Activated CD4-positive, alpha-beta T cell treated with anti-CD3 and anti-CD28 coated beads for 4 hours (primary cell): ENCODE measurements around the gene ZNF862.

Source experiments
- DNase-seq, 2 donors: peaks; one replicate each; pipeline ENCODE4 v3.0.0-alpha.2; 2020

Gene ZNF862

DNA sequence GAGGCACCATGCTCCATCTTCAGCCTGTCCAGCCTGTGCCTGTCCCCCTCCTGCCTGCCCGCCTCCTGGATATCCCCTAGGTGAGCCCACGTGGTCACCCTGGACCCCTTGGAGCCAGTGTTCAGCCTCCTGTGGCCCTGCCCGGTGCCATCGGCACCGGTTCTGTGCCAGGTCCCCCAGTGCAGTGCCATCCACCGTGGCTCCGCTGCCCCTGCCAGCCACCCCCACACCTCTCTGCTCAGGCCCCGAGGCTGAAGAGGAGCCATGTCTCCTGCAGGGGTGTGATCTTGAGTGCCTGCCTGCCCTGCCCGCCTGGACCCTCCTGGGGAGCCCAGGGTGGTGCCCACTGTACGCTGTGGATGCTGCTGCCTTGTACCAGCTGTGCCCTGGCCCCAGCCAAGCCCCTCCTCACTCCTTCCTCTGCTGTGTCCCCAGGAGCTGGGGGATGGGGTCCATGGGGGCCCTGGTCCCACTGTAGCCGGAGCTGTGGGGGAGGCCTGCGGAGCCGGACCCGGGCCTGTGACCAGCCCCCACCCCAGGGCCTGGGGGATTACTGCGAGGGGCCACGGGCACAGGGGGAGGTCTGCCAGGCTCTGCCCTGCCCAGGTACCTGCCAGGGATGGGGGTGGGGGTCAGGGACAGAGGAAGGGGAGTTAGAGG, 26.2 kb upstream of the ZNF862 start:
- DNase-seq, result no peak

GRCh38 chr7:149813254-149814035, 24.7 kb upstream of the ZNF862 start:
- DNase-seq, result no peak

GRCh38 chr7:149814494-149814893, 23.7 kb upstream of the ZNF862 start:
- DNase-seq, result no peak

- DNase-seq, result no peak
Observed at GRCh38 chr7:149815121-149815520, 23.1 kb upstream of the ZNF862 start.

DNA sequence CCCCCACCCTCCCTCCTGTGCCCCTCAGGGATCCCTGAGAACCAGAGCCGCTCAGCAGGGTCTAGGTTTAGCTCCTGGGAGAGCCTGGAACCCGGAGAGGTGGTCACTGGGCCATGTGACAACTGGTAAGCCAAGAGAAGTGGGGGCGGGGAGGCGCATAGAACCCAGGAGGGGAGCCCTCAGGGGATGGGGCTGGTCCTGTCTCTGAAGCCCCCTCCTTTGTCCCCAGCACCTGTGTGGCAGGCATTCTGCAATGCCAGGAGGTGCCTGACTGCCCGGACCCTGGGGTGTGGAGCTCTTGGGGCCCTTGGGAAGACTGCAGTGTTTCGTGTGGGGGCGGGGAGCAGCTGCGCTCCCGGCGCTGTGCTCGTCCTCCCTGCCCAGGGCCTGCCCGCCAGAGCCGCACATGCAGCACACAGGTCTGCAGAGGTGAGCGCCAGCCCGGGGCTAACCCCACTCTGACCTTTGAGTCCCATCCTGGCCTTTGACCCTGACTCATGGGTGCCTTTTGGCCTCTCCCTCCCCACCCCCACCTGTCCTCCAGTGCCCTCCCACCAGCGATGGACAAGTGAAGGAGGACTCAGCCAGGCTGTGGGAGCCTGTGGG, 22.4 kb upstream of the ZNF862 start:
- no peak for DNase-seq

DNA sequence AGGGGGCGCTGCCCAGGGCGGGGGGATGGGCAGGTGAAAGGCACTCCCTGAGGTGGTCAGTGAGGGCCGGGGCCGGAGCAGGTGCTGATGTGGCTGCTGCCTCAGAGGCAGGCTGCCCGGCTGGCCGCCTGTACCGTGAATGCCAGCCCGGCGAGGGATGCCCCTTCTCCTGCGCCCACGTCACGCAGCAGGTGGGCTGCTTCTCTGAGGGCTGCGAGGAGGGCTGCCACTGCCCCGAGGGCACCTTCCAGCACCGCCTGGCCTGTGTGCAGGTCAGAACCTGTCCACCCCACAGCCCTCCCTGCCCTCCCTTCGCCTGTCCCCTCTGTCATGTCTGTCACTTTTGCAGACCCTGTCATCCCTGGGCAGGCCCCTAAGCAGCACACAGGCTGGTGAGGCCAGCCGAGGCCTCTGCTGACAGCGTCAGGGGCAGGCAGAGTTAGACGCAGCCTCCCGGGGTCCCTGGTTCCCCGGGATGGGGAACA, 21.9 kb upstream of the ZNF862 start:
- no peak for DNase-seq

- no peak for DNase-seq
Observed at GRCh38 chr7:149816794-149817193, 21.4 kb upstream of the ZNF862 start.

DNA sequence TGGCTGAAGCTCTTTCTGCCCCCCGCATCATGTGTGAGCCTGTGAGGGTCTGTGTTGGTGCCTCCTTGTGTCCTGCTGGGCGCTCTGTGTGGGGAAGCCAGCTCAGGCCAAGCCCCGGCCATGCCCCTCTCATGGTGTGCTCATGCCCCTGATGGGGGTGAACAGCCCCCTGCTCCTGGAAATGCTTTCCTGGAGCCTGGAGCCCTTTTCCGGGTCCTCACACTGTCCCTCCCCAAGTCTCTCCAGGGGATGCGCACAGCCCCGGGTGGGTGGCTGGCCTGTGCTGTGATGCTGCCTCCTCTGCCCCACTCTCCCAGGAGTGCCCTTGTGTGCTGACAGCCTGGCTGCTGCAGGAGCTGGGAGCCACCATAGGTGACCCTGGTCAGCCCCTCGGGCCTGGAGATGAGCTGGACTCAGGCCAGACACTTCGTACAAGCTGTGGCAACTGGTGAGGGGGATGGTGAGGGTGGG, 20.8 kb upstream of the ZNF862 start:
- no peak for DNase-seq

DNA sequence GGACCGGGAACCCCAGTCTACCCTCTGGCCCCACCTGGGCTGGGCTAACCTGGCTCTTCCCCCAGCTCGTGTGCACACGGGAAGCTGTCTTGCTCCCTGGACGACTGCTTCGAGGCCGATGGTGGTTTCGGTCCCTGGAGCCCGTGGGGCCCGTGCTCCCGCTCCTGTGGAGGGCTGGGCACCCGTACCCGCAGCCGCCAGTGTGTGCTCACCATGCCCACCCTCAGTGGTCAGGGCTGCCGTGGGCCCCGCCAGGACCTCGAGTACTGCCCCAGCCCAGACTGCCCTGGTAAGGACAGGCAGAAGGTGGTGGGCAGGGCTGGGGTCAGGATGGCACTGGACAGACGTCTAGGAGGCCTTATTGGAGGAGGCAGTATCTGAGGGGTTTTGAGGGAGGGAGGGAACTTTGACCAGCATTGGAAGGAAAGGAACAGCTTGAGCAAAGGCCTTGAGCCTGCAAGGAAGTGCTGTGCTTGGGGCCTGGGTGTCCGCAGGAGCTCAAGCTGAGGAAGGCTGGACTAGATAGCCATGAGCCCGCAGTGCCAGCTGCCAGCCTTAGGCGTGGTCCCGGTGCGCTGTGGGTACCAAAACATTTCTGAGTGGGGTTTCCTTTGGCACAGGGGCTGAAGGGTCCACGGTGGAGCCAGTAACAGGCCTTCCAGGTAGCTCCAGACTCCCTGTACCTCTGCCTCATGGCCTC, 20.2 kb upstream of the ZNF862 start:
- DNase-seq, result no peak

- DNase-seq, result no peak
Observed at GRCh38 chr7:149818536-149818840, 19.7 kb upstream of the ZNF862 start.

GRCh38 chr7:149819141-149819960, 18.8 kb upstream of the ZNF862 start:
- DNase-seq, result no peak

DNA sequence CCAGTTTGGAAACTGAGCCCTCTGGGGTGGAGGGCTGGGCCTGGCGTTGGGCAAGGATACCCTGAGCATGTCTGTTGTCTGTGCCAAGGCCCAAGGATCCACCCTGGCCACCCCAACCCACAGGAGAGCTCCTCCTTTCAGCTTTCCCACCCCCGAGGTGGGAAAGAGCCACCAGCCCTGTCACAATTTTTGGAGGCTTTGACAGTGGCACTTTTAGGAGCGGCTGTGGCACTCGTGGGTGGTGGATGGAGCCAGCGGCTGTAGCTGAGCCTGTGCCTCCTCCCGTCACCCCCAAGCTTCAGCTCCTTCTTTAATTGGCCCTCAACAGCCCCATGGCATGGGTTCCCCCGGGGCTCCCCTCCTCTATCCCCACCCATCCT, 18.2 kb upstream of the ZNF862 start:
- DNase-seq, result no peak

DNA sequence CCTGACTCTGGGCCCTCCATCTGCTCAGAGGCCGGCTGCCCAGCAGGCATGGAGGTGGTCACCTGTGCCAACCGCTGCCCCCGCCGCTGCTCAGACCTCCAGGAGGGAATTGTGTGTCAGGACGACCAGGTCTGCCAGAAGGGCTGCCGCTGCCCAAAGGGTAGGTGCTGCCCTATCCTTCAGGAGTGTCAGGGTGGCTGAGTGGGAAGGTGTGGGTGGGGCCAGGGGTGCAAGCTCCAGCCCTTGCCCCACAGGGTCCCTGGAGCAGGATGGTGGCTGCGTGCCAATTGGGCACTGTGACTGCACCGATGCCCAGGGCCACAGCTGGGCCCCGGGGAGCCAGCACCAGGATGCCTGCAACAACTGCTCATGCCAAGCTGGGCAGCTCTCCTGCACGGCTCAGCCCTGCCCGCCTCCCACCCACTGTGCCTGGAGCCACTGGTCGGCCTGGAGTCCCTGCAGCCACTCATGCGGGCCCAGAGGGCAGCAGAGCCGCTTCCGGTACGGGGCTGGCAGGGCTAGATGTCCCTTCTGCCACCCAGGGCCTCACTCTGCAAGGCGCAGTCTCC, 17.5 kb upstream of the ZNF862 start:
- DNase-seq, result no peak

GRCh38 chr7:149821191-149822148, 16.7 kb upstream of the ZNF862 start:
- DNase-seq, result no peak

DNA sequence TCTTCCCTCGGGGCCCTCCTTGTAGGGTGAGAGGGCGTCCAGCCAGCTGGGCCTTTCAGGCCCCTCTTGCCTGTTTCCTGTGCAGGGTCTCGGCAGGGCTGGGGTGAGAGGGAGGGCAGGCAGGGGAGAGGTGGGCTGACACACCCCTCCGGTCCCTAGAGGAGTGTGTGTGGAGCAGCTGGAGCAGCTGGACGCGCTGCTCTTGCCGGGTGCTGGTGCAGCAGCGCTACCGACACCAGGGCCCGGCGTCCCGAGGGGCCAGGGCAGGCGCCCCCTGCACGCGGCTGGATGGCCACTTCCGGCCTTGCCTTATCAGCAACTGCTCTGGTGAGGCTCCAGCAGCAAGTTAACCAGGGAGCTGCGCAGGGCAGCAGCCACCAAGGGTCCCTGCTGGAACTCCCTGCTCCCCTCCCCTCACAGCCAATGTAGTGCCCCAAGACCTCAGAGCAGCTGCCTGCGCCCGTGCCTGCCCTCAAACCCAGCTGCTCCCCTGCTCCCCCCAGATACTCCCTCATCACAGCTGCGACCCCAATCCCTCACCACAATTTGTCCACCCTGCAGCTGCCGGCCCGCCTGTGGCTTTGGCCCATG, 15.7 kb upstream of the ZNF862 start:
- no peak for DNase-seq

DNA sequence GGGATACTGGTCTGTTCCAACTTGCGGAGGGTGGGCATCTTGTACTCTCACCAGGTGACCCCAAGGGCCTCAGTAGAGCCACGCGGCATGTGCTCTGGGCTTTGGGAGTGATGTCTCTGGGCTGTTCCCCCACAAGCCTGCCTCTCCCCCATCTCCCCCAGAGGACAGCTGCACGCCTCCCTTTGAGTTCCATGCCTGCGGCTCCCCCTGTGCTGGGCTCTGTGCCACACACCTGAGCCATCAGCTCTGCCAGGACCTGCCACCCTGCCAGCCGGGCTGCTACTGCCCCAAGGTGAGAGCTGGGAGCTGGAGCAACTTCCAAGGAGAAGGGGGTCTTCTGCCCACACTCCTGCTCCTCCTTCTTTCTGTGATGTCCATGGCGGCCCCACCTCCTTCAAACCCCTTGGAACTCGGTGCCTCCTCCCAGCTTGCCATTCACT, 15.0 kb upstream of the ZNF862 start:
- no peak for DNase-seq

GRCh38 chr7:149823631-149824199, 14.5 kb upstream of the ZNF862 start:
- DNase-seq, result no peak

GRCh38 chr7:149824301-149824741, 13.9 kb upstream of the ZNF862 start:
- DNase-seq, result no peak

- DNase-seq, result no peak
Observed at GRCh38 chr7:149824748-149825566, 13.2 kb upstream of the ZNF862 start.
